Nucleus accumbens (tissue), 56 donors: Measurements from ENCODE around the gene REV3L.

Source experiments
- DNase-seq, 56 donors: peaks; one replicate each; lab custom pipeline; 2025; lab: John Stamatoyannopoulos, UW

The REV3L gene

GRCh38 chr6:111428811-111429210 lies 54.2 kb downstream of the REV3L start:
- DNase-seq: no peak

GRCh38 chr6:111427341-111428116 lies 55.5 kb downstream of the REV3L start:
- DNase-seq: no peak

DNA sequence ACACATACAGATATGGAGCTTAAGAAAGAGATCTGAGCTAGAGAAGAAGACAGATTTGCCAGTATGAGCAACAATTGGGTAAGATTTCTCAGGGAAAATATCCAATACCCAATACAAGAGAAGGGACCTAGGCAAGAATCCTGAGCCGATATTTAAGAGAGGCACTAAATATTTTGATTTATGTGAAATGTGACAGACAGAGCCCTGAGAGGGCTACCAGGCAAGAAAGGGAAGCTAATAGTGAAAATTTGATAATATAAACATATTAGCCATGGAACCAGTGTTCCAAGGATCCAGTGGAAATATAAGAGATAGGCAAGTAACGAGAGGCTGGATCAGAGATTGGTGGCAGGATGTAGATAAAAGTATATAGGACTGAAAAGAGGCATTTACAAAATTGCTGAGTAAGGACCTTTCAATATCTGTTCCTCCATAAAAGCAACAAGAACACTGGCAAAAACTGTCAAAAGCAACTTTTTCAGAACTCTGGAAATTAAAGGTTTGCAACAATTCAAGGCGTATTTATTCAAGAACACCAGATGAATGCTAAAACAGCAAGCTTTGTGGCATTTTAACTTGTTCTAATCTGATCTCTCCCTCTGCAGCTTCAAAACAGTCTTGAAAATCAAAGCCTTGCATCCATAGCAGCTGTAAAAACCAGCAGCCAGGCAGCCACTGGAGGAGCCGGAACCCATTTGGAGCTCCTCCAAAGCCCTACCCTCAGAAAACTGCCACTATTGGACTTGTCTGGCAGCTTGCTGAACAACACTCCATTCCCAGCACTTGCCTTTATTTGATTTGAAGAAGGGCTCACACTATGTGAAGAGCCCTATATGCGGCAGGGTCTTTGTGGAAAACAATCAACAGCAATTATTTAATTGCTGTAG lies 58.8 kb downstream of the REV3L start:
- peak in 49 of 56 donors; percentile 3 to 75 (median 39) for DNase-seq

DNA sequence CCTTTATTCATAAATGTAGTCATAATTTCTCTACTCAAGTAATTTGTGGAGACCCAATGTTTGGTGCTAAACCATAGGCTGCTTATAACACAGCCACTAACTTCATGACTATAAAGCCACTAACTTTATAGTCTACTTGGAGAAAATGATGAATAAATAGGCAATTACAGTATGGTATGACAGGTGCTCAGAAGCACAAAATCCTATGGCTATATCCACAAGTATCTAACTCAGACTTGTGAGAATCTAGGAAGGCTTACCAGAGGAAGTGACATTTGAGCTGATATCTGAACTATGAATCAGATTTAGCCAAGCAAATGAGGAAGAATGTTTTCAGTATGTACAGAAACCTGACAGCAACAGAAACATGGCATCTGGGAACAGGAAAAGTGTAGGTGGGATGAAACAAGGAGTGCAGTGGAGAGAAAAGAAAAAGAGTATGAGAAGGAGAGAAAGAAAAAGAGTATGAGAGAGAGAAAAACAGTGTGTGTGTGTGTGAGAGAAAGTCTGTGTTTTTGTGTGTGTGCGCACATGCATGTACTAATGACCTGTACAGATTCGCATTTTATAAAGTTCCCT lies 59.9 kb downstream of the REV3L start:
- DNase-seq: no peak

- no peak for DNase-seq
These were observed 63.9 kb downstream of the REV3L start for GRCh38 chr6:111418971-111419693.

GRCh38 chr6:111417946-111418345 lies 65.1 kb downstream of the REV3L start:
- no peak for DNase-seq

DNA sequence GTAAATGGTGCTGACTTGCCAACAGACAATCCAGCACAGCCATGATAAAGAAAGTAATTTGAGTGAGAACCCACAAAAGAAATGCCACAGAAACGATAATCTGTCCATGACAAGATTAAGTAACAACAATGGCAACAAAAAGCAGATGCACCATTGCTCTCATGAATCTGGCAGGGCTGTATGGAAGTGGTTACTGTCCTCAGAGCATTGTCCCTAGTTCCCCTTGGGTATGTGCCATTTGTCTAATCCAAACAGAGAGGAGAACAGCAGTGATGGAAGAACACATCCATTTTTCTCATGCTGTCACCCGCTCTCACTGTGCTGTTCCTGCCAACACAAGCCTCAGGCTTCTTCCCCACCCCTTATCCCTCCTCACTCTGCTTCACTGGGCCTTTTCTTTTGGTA lies 65.8 kb downstream of the REV3L start:
- peak in 44 of 56 donors; percentile 1 to 61 (median 31) for DNase-seq

- DNase-seq: no peak
These were observed 66.5 kb downstream of the REV3L start for GRCh38 chr6:111416529-111416928.

DNA sequence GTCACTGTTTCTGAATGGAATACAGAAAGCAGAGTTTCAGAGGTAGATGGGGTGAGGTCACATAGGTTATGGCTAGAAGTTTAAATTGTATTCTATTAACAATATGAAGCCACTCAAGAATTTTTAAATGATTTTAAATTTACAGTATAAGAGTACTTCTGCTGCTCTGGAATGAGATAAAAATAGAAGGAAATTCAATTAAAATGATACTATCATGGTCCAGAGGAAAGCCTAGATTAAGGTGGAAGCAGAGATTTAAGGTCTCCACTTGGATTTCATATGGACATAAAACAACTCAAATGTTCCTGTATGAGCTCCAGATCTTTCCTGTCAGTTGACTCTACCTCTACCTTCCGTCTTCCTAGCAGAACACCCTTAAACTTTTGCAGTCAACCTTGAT lies 68.6 kb downstream of the REV3L start:
- no peak for DNase-seq

- DNase-seq: no peak
These were observed 70.9 kb downstream of the REV3L start for GRCh38 chr6:111411978-111412566.

- no peak for DNase-seq
These were observed 72.0 kb downstream of the REV3L start for GRCh38 chr6:111411046-111411445.

- DNase-seq: no peak
These were observed 72.6 kb downstream of the REV3L start for GRCh38 chr6:111410371-111410770.

DNA sequence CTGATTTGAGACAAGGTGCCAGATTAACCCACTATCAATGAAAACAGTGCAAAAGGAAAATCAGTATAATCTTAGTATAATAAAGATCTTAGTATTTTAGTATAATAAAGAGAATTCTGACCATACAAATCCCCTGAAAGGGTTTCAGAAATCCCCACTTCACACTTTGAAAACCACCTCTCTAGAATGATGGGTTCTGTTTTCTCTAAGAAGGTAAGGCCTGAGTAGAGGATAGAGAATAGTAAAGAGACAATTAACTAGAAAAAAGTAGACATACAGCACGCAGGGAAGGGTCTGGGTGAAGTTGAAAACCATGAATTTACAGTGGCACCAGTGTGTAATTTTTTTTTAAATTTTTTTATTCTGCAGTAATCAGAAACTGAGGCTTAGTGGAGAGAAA lies 73.6 kb downstream of the REV3L start:
- DNase-seq: no peak

DNA sequence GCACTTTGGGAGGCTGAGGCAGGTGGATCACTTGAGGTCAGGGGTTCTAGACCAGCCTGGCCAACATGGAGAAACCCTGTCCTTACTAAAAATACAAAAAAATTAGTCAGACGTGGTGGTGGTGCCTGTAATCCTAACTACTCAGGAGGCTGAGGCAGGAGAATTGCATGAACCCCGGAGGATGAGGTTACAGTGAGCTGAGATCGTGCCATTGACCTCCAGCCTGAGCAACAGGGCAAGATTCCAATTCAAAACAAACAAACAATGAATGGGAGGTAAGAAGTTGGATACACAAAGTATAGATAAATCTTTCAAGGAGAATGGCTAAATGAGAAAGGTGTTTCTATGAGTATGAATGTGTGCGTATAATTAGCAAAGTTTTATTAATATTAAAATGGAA lies 75.3 kb downstream of the REV3L start:
- no peak for DNase-seq

DNA sequence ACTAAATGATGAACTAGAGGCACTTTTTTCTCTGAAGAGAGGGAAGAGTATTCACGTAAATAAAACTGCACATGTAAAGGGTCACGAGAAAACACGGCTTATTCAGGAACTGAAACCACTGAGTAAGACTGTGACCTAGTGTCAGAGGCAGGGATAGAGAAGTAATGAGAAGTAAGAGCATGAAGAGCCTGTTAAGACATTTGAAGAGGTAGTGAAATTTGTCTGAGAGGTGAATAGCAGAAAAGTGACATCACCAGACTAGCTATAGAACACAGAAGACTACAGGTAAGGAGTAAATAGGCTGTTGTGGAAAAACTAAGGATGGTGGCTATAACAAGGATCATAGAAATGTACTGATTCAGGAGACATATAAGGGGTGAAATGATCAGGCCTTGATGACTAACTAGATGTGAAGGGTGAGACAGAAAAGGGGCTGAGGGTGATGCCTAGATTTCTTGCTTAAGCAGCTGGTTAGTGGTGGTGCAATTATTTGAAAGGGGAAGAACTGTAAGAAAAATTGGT lies 76.8 kb downstream of the REV3L start:
- DNase-seq: no peak

GRCh38 chr6:111403388-111403787 lies 79.6 kb downstream of the REV3L start:
- no peak for DNase-seq

DNA sequence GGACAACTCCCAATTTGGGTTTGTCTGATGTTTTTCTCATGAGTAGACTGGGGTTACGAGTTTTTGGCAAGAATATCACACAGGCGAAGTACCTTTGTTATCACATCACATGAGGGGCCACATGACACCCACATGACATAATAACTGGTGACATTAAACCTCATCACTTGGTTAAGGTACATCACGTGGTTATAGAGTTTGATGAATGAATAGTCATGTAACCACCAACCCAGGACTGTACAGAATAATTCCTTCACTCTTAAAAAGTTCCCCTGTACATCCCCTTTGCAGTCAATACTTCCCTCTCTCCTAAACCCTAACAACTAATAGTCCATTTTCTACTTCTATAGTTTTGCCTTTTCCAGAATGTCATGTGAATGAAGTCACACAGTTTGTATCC lies 83.4 kb downstream of the REV3L start:
- DNase-seq: no peak

DNA sequence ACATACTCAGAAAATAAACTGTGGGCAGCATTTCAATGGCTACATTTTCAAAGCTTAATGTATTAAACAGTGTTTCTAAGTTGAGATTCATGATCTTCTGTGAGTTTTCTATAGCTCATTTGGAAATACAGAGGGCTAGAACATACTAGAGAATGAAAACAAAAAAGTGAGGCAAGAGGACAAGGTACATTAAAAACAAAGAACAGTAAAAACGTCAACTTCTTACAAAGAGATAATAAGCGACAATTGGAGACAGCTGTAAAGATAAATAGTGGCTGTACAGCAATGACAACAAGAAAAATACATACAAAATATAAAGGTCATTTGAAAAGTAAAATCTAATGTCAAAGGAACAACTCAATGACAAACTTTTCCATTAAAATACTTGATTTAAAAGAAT lies 94.3 kb downstream of the REV3L start:
- DNase-seq: no peak

GRCh38 chr6:111382476-111383294 lies 100.3 kb downstream of the REV3L start:
- peak in 39 of 56 donors; percentile 1 to 72 (median 21) for DNase-seq
